ENCODE results near the gene PALB2. TPM values are rescaled to one million over a fixed set of nuclear protein-coding genes. Genes with fewer than 3 reads are reported as not detected.

Gene PALB2
- total and polyA plus RNA-seq, 9 of the 15 experiments (the other 6 are each of a cell fraction or from before 2014, with no cell fraction given), result 7.0 to 25.8 (median 15.2) TPM

DNA sequence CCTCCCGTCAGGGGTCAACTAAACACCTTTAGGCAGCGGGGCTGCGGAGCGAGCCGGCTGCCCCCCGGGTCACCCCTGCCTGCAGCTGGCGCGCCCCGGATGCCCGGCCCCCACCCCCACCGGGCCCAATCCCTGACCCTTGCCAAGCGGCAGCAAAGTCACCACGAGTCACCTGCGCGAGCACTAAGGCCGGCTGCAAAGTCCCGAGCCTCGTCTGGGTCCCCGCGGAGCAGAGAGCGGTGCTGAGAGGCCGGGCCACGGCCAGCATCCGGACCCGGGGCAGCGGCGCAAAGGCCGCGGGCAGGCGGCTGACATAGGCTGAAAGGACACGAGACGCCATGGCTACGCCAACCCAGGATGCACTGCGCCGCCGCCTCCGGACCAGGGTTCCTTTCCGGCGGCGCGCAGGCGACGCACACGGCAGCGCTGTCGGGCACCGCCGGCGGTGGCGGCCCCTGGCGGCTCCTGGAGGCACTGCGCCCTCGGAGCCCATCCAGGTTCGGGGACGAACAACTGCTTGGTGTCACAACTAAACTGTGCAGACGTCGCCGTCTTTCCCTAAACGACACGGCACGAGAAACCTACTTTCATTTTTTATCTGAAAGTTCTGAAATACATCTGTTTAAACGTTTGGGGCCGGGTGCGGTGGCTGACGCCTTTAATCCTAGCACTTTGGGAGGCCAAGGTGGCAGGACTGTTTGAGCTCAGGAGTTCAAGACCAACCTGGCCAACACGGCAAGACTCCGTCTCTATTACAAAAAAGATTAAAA lies 45.0 kb downstream of the PALB2 start, which contains the start of gene NDUFAB1 (continued):
- peak; percentile 17 to 27; a peak in 2 of 4 replicates for TF ChIP-seq SIX5 (IDR thresholded peaks at IDR 0.05; ENCODE audit: borderline replicate concordance in 1 of 2, insufficient read depth in 1 of 2, low read depth in 1 of 2, low read length in 2 of 2)
- no peak for TF ChIP-seq SNIP1 (IDR thresholded peaks at IDR 0.05; ENCODE audit: low read depth)
- TF ChIP-seq, protein P1, sequence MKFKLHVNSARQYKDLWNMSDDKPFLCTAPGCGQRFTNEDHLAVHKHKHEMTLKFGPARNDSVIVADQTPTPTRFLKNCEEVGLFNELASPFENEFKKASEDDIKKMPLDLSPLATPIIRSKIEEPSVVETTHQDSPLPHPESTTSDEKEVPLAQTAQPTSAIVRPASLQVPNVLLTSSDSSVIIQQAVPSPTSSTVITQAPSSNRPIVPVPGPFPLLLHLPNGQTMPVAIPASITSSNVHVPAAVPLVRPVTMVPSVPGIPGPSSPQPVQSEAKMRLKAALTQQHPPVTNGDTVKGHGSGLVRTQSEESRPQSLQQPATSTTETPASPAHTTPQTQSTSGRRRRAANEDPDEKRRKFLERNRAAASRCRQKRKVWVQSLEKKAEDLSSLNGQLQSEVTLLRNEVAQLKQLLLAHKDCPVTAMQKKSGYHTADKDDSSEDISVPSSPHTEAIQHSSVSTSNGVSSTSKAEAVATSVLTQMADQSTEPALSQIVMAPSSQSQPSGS (CRISPR knock-in tag; IDR thresholded peaks at IDR 0.05), result no peak
- TF ChIP-seq BHLHE40 (IDR thresholded peaks at IDR 0.05; ENCODE audit: low read length), result peak; percentile 74
- TF ChIP-seq, protein P2, sequence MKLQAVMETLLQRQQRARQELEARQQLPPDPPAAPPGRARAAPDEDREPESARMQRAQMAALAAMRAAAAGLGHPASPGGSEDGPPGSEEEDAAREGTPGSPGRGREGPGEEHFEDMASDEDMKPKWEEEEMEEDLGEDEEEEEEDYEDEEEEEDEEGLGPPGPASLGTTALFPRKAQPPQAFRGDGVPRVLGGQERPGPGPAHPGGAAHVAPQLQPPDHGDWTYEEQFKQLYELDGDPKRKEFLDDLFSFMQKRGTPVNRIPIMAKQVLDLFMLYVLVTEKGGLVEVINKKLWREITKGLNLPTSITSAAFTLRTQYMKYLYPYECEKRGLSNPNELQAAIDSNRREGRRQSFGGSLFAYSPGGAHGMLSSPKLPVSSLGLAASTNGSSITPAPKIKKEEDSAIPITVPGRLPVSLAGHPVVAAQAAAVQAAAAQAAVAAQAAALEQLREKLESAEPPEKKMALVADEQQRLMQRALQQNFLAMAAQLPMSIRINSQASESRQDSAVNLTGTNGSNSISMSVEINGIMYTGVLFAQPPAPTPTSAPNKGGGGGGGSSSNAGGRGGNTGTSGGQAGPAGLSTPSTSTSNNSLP (IDR thresholded peaks at IDR 0.05; ENCODE audit: borderline replicate concordance, low read depth, low read length), result no peak
- no peak for TF ChIP-seq ZNF217 (CRISPR knock-in tag; IDR thresholded peaks at IDR 0.05)
- peak; percentile 96 for TF ChIP-seq HMGN3 (IDR thresholded peaks at IDR 0.05; ENCODE audit: borderline replicate concordance, extremely low read depth, insufficient read length, low read depth, low read length)
- TF ChIP-seq, protein P3, sequence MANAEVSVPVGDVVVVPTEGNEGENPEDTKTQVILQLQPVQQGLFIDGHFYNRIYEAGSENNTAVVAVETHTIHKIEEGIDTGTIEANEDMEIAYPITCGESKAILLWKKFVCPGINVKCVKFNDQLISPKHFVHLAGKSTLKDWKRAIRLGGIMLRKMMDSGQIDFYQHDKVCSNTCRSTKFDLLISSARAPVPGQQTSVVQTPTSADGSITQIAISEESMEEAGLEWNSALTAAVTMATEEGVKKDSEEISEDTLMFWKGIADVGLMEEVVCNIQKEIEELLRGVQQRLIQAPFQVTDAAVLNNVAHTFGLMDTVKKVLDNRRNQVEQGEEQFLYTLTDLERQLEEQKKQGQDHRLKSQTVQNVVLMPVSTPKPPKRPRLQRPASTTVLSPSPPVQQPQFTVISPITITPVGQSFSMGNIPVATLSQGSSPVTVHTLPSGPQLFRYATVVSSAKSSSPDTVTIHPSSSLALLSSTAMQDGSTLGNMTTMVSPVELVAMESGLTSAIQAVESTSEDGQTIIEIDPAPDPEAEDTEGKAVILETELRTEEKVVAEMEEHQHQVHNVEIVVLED (CRISPR knock-in tag; IDR thresholded peaks at IDR 0.05), result peak; percentile 94
- TF ChIP-seq, protein P4, sequence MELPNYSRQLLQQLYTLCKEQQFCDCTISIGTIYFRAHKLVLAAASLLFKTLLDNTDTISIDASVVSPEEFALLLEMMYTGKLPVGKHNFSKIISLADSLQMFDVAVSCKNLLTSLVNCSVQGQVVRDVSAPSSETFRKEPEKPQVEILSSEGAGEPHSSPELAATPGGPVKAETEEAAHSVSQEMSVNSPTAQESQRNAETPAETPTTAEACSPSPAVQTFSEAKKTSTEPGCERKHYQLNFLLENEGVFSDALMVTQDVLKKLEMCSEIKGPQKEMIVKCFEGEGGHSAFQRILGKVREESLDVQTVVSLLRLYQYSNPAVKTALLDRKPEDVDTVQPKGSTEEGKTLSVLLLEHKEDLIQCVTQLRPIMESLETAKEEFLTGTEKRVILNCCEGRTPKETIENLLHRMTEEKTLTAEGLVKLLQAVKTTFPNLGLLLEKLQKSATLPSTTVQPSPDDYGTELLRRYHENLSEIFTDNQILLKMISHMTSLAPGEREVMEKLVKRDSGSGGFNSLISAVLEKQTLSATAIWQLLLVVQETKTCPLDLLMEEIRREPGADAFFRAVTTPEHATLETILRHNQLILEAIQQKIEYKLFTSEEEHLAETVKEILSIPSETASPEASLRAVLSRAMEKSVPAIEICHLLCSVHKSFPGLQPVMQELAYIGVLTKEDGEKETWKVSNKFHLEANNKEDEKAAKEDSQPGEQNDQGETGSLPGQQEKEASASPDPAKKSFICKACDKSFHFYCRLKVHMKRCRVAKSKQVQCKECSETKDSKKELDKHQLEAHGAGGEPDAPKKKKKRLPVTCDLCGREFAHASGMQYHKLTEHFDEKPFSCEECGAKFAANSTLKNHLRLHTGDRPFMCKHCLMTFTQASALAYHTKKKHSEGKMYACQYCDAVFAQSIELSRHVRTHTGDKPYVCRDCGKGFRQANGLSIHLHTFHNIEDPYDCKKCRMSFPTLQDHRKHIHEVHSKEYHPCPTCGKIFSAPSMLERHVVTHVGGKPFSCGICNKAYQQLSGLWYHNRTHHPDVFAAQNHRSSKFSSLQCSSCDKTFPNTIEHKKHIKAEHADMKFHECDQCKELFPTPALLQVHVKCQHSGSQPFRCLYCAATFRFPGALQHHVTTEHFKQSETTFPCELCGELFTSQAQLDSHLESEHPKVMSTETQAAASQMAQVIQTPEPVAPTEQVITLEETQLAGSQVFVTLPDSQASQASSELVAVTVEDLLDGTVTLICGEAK (IDR thresholded peaks at IDR 0.05), result peak; percentile 74
- TF ChIP-seq, protein P4 (CRISPR knock-in tag; IDR thresholded peaks at IDR 0.05), result no peak
- no peak for TF ChIP-seq SLC30A9 (CRISPR knock-in tag; IDR thresholded peaks at IDR 0.05)
- no peak for TF ChIP-seq ZNF197 (CRISPR knock-in tag; IDR thresholded peaks at IDR 0.05; ENCODE audit: low read depth)
- TF ChIP-seq ZNF780A (CRISPR knock-in tag; IDR thresholded peaks at IDR 0.05), result no peak

Measured in K562 (cell line).